ENCODE measurements around the gene LRMDA.

LRMDA gene

GRCh38 chr10:76428551-76429367 is 997.3 kb downstream of the LRMDA start:
- Histone ChIP-seq H3K27ac (peak overlapping the region in 1 of 2 donors; percentile 91), H3K4me3 (no peak overlapping the region)
- TF ChIP-seq, protein P1, sequence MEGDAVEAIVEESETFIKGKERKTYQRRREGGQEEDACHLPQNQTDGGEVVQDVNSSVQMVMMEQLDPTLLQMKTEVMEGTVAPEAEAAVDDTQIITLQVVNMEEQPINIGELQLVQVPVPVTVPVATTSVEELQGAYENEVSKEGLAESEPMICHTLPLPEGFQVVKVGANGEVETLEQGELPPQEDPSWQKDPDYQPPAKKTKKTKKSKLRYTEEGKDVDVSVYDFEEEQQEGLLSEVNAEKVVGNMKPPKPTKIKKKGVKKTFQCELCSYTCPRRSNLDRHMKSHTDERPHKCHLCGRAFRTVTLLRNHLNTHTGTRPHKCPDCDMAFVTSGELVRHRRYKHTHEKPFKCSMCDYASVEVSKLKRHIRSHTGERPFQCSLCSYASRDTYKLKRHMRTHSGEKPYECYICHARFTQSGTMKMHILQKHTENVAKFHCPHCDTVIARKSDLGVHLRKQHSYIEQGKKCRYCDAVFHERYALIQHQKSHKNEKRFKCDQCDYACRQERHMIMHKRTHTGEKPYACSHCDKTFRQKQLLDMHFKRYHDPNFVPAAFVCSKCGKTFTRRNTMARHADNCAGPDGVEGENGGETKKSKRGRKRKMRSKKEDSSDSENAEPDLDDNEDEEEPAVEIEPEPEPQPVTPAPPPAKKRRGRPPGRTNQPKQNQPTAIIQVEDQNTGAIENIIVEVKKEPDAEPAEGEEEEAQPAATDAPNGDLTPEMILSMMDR (IDR thresholded peaks at IDR 0.05) = no peak
- no peak for DNase-seq (ENCODE audit: low spot score)

DNA sequence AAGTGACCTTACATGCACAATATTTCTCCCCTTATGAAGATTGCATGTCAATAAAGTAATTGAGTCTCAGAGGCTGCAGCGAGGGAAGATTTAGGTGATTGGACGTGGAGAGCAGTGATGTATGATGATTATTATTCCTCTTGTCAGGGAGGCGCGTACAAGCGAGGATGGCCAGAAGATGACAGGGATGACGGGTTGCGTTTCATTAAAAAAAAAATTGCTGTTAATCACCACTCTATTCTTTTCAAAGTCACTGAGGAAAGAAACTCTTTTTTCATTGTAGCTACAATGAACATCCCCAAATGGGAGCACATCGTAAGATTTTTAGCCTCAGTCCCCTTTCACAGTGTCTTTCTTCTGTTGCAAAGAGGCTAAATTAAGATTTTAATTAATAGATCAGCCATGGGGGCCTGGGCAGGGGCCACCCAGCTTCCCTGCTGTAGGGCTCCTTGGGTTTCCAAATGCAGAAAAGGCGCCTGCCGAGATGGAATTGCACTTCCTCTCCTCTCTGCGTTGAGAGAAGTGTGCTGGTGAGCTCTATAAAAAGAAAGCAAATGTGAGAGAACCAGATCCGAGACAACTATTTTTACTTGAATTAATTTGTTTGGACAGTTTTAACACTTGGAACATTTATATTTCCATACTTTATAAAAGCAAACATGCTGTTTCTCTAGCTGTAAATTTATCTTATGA is 998.1 kb downstream of the LRMDA start:
- TF ChIP-seq, protein P1 (IDR thresholded peaks at IDR 0.05) = no peak
- peak overlapping the region; percentile 47 for H3K4me3 ChIP-seq
- DNase-seq (ENCODE audit: low spot score) = no peak
- H3K27ac ChIP-seq = peak overlapping the region; percentile 75 to 91

DNA sequence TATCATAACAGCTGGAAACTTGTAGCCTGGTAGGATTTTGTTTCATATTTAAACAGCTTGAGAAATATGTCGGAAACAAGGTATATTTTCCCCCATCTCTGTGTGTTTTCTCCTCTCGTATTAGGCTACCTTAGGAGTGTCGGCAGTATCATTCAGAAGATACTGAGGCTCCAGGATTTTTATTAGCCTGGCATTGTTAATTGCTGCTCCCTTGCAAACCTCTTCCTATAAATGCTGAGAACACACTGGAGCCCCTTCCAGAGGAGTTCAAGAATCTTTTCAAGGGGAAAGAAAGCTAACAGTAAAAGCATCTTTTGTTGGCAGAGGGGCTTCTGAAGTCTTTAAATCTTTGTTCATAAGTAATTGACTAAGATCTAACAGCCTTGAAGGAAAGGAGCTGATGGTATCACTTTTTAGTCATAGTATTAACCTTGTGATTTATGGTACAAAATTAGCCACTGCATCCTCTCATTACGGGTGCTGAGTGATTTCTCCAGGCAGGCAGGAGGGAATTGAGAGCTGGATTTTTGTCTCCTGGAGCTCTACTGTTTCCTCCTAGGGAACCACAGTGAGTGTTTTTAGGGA is 998.7 kb downstream of the LRMDA start:
- no peak for DNase-seq (ENCODE audit: low spot score)
- H3K27ac ChIP-seq = peak overlapping the region; percentile 75 to 91
- TF ChIP-seq, protein P1 (IDR thresholded peaks at IDR 0.05) = no peak
- H3K4me3 ChIP-seq = peak overlapping the region; percentile 47

GRCh38 chr10:76432016-76433012 is 1000.9 kb downstream of the LRMDA start:
- Histone ChIP-seq H3K4me3 (peak overlapping the region; percentile 41), H3K27ac (peak overlapping the region; percentile 75 to 91)
- TF ChIP-seq, protein P1 (IDR thresholded peaks at IDR 0.05) = no peak

GRCh38 chr10:76433161-76434005 is 1002.0 kb downstream of the LRMDA start:
- H3K27ac ChIP-seq = peak overlapping the region; percentile 75 to 91
- no peak for DNase-seq (ENCODE audit: low spot score)
- TF ChIP-seq, protein P1 (IDR thresholded peaks at IDR 0.05) = no peak
- H3K4me3 ChIP-seq = no peak overlapping the region

More at GRCh38 chr10:76432016-76433012, 1000.9 kb downstream of the LRMDA start:
- peak; percentile 82 for DNase-seq (ENCODE audit: low spot score)

All from coronary artery (tissue), 2 donors.